GM12878 (cell line): Measurements from ENCODE around the gene UBE2E3. TPM values are rescaled to one million over a fixed set of nuclear protein-coding genes. Genes with fewer than 3 reads are reported as not detected.

Experiments used
- KLF5 ChIP-seq: fragments of 450-650 bp; IDR thresholded peaks from 2 replicates; pipeline ENCODE4 v1.6.1; 2014; ENCODE audit warnings: mild to moderate bottlenecking; ENCODE audit not compliant: partially characterized antibody
- NFXL1 ChIP-seq: fragments of 450-650 bp; IDR thresholded peaks from 2 replicates; pipeline ENCODE4 v1.6.1; 2017; ENCODE audit warnings: antibody characterized with exemption, mild to moderate bottlenecking, borderline replicate concordance
- NKRF ChIP-seq: fragments of 450-650 bp; conservative IDR thresholded peaks from 2 replicates; pipeline ENCODE4 v1.6.1; 2017; ENCODE audit warnings: mild to moderate bottlenecking, moderate library complexity
- RAD21 ChIP-seq: IDR thresholded peaks from 2 replicates; pipeline ENCODE4 v1.6.1; 2011; ENCODE audit warnings: mild to moderate bottlenecking, low read depth, low read length, moderate library complexity; ENCODE audit not compliant: insufficient read depth
- SIX5 ChIP-seq: IDR thresholded peaks from 2 replicates; pipeline ENCODE4 v1.6.1; 2011; ENCODE audit warnings: mild to moderate bottlenecking, low read depth, low read length, moderate library complexity; ENCODE audit not compliant: severe bottlenecking
- TBL1XR1 ChIP-seq: IDR thresholded peaks from 2 replicates; pipeline ENCODE4 v1.6.1; 2012; ENCODE audit warnings: low read depth, low read length, improper control_type of control experiment
- TCF12 ChIP-seq: IDR thresholded peaks from 2 replicates; pipeline ENCODE4 v1.6.1; 2011; ENCODE audit warnings: low read depth, mild to moderate bottlenecking, low read length
- ZNF207 ChIP-seq: fragments of 450-650 bp; IDR thresholded peaks from 2 replicates; pipeline ENCODE4 v1.6.1; 2014; ENCODE audit warnings: antibody characterized with exemption, mild to moderate bottlenecking, borderline replicate concordance
- ZNF592 ChIP-seq: fragments of 450-650 bp; IDR thresholded peaks from 2 replicates; pipeline ENCODE4 v1.6.1; 2017; ENCODE audit warnings: mild to moderate bottlenecking, moderate library complexity
- polyA plus RNA-seq, 11 experiments: library from polyadenylated mRNA; depleted of rRNA in 4 of 11; unstranded in 6 of 11; stranded (reverse) in 5 of 11; fragments of >200 nt; fragmentation: Nextera tagmentation in 4 of 11; fragmentation: Illumina TruSeq in 1 of 11; extraction: Ambion mirVana in 4 of 11; extraction: Trizol in 1 of 11; gene quantifications; 1 replicate in 1 of 11; 2 replicates in 10 of 11; pipeline versions ENCODE4 v1.2.1 to v1.2.3, GENCODE V29; 2011 to 2016; ENCODE audit warnings: inconsistent platforms in 2 of 11, missing spikeins in 2 of 11, low read depth in 1 of 11
- total RNA-seq, 4 experiments: library from RNA; depleted of rRNA in 3 of 4; stranded (reverse); fragments of >200 nt in 3 of 4; fragmentation: Illumina TruSeq in 1 of 4; extraction: Trizol in 1 of 4; gene quantifications; 2 replicates each; pipeline versions ENCODE4 v1.2.1 to v1.2.3, GENCODE V29; 2013 to 2021
- TF ChIP-seq, protein P1 (sequence below): IDR thresholded peaks from 2 replicates; pipeline ENCODE4 v1.6.1; 2011; ENCODE audit warnings: borderline replicate concordance, low read depth, mild to moderate bottlenecking, moderate library complexity, mixed read lengths, low read length; ENCODE audit not compliant: insufficient read depth; ENCODE audit errors: extremely low read length
- TF ChIP-seq, protein P2 (sequence below): fragments of 450-650 bp; formaldehyde crosslinking; IDR thresholded peaks from 2 replicates; pipeline ENCODE4 v1.4.0; 2020; ENCODE audit warnings: mild to moderate bottlenecking, moderate library complexity
- TF ChIP-seq, protein P3 (sequence below): fragments of 450-650 bp; IDR thresholded peaks from 2 replicates; pipeline ENCODE4 v1.6.1; 2016; ENCODE audit warnings: mild to moderate bottlenecking

The UBE2E3 gene
- total and polyA plus RNA-seq, 10 of the 15 experiments (the other 5 are each of a cell fraction or from before 2014, with no cell fraction given) = 14.9 to 50.0 (median 26.2) TPM

DNA sequence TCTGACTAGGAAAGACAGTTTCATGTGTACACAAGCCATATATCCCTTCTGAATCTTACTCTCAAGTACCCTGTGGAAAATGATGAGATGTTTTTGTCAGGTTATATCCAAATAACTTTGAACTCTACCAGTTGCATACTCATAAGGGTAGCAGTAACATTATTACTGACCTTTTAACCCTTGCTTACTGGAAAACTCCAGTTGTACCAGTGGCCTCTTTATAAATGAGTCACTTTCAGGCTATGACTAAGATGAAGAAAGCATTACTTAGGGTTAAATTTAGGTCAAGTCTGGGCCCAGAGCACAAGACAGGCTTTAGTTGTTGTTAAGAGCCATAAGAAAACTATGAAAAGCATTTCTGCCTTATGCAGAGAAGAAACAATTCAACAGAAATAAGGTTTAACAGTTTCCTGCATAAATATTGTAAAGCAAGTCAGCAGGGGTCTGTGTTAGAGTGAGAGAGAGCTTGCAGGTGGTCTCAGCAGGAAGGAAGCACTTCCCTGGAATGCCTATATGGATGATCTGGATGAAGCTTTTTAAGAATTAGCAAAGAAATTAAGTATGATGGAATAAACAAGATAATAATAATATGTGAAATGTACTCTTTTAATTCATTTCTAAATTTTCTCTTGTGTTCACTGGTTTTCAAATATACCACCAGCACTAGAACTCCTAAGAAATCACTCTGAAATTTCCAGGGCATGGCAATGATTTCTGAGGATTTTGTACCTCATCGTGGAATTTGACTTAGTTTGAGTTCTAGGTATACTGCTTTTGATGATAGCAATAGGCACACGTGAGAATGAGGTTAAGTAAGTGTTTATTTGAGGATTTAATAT lies 126.6 kb downstream of the UBE2E3 start (continued):
- TF ChIP-seq, protein P1, sequence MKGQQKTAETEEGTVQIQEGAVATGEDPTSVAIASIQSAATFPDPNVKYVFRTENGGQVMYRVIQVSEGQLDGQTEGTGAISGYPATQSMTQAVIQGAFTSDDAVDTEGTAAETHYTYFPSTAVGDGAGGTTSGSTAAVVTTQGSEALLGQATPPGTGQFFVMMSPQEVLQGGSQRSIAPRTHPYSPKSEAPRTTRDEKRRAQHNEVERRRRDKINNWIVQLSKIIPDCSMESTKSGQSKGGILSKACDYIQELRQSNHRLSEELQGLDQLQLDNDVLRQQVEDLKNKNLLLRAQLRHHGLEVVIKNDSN = no peak
- TF ChIP-seq, protein P2, sequence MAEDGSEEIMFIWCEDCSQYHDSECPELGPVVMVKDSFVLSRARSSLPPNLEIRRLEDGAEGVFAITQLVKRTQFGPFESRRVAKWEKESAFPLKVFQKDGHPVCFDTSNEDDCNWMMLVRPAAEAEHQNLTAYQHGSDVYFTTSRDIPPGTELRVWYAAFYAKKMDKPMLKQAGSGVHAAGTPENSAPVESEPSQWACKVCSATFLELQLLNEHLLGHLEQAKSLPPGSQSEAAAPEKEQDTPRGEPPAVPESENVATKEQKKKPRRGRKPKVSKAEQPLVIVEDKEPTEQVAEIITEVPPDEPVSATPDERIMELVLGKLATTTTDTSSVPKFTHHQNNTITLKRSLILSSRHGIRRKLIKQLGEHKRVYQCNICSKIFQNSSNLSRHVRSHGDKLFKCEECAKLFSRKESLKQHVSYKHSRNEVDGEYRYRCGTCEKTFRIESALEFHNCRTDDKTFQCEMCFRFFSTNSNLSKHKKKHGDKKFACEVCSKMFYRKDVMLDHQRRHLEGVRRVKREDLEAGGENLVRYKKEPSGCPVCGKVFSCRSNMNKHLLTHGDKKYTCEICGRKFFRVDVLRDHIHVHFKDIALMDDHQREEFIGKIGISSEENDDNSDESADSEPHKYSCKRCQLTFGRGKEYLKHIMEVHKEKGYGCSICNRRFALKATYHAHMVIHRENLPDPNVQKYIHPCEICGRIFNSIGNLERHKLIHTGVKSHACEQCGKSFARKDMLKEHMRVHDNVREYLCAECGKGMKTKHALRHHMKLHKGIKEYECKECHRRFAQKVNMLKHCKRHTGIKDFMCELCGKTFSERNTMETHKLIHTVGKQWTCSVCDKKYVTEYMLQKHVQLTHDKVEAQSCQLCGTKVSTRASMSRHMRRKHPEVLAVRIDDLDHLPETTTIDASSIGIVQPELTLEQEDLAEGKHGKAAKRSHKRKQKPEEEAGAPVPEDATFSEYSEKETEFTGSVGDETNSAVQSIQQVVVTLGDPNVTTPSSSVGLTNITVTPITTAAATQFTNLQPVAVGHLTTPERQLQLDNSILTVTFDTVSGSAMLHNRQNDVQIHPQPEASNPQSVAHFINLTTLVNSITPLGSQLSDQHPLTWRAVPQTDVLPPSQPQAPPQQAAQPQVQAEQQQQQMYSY (CRISPR knock-in tag) = no peak
- TF ChIP-seq, protein P3, sequence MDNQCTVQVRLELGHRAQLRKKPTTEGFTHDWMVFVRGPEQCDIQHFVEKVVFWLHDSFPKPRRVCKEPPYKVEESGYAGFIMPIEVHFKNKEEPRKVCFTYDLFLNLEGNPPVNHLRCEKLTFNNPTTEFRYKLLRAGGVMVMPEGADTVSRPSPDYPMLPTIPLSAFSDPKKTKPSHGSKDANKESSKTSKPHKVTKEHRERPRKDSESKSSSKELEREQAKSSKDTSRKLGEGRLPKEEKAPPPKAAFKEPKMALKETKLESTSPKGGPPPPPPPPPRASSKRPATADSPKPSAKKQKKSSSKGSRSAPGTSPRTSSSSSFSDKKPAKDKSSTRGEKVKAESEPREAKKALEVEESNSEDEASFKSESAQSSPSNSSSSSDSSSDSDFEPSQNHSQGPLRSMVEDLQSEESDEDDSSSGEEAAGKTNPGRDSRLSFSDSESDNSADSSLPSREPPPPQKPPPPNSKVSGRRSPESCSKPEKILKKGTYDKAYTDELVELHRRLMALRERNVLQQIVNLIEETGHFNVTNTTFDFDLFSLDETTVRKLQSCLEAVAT = 0 out of 2 replicates have a peak, but pooled peaks have one; percentile 36
- TF ChIP-seq NFXL1 (no peak), ZNF592 (no peak), NKRF (no peak), SIX5 (no peak), ZNF207 (no peak), TCF12 (peak; percentile 40; the same call in 1 of the 2 replicates), RAD21 (peak; percentile 40), TBL1XR1 (peak; percentile 100), KLF5 (no peak)
